ENCODE data around the gene SCP2.

The SCP2 gene

GRCh38 chr1:53016705-53017104, 89.6 kb downstream of the SCP2 start:
- ChIA-PET CTCF (no interaction called here), POLR2A (no interaction called here)
- no peak for DNase-seq (ENCODE audit: extremely low spot score)
- TF ChIP-seq FOXK2 (IDR thresholded peaks at IDR 0.05), result no peak

GRCh38 chr1:53020588-53020987, 93.5 kb downstream of the SCP2 start:
- ChIA-PET POLR2A (no interaction called here), CTCF (no interaction called here)
- DNase-seq (ENCODE audit: extremely low spot score), result no peak
- TF ChIP-seq ELF4 (IDR thresholded peaks at IDR 0.05), result no peak
- TF ChIP-seq SUZ12 (IDR thresholded peaks at IDR 0.05), result no peak
- no peak for TF ChIP-seq HDGF (IDR thresholded peaks at IDR 0.05; ENCODE audit: borderline replicate concordance)
- no peak for TF ChIP-seq SP1 (IDR thresholded peaks at IDR 0.05)
- no peak for TF ChIP-seq ZNF384 (IDR thresholded peaks at IDR 0.05)
- TF ChIP-seq ARNT (IDR thresholded peaks at IDR 0.05), result no peak
- no peak for TF ChIP-seq BHLHE40 (IDR thresholded peaks at IDR 0.05; ENCODE audit: borderline replicate concordance)
- no peak for TF ChIP-seq CTBP1 (IDR thresholded peaks at IDR 0.05; ENCODE audit: borderline replicate concordance)
- no peak for TF ChIP-seq NFRKB (IDR thresholded peaks at IDR 0.05)
- no peak for TF ChIP-seq TARDBP (IDR thresholded peaks at IDR 0.05)

GRCh38 chr1:53022179-53022578, 95.1 kb downstream of the SCP2 start:
- no peak for DNase-seq (ENCODE audit: extremely low spot score)
- POLR2A ChIA-PET, result no interaction called here
- TF ChIP-seq ZNF384 (IDR thresholded peaks at IDR 0.05) (no peak), FOXA1 (IDR thresholded peaks at IDR 0.05) (no peak), HDGF (IDR thresholded peaks at IDR 0.05; ENCODE audit: borderline replicate concordance) (no peak), L3MBTL2 (conservative IDR thresholded peaks at IDR 0.05) (no peak), ELF4 (IDR thresholded peaks at IDR 0.05) (no peak), LEF1 (IDR thresholded peaks at IDR 0.05; ENCODE audit: borderline replicate concordance) (no peak), SP1 (IDR thresholded peaks at IDR 0.05) (no peak), ARNT (IDR thresholded peaks at IDR 0.05) (no peak), FOXK2 (IDR thresholded peaks at IDR 0.05) (no peak), PKNOX1 (IDR thresholded peaks at IDR 0.05) (no peak), TARDBP (IDR thresholded peaks at IDR 0.05) (no peak)
- CTCF ChIA-PET, result no interaction called here

- TF ChIP-seq NFRKB (IDR thresholded peaks at IDR 0.05), result no peak
- TF ChIP-seq PKNOX1 (IDR thresholded peaks at IDR 0.05), result no peak
- no peak for TF ChIP-seq HDGF (IDR thresholded peaks at IDR 0.05; ENCODE audit: borderline replicate concordance)
- no peak for TF ChIP-seq SP1 (IDR thresholded peaks at IDR 0.05)
- no peak for TF ChIP-seq LEF1 (IDR thresholded peaks at IDR 0.05; ENCODE audit: borderline replicate concordance)
- TF ChIP-seq SUZ12 (IDR thresholded peaks at IDR 0.05), result no peak
- TF ChIP-seq ELF4 (IDR thresholded peaks at IDR 0.05), result no peak
- TF ChIP-seq CTBP1 (IDR thresholded peaks at IDR 0.05; ENCODE audit: borderline replicate concordance), result no peak
- no peak for TF ChIP-seq TARDBP (IDR thresholded peaks at IDR 0.05)
- ChIA-PET POLR2A (no interaction called here), CTCF (no interaction called here)
- no peak for DNase-seq (ENCODE audit: extremely low spot score)
Measured at GRCh38 chr1:53023546-53023945, 96.5 kb downstream of the SCP2 start.

GRCh38 chr1:53024117-53024516, 97.0 kb downstream of the SCP2 start:
- TF ChIP-seq NFRKB (IDR thresholded peaks at IDR 0.05) (no peak), SP1 (IDR thresholded peaks at IDR 0.05) (no peak), ZNF384 (IDR thresholded peaks at IDR 0.05) (no peak), L3MBTL2 (conservative IDR thresholded peaks at IDR 0.05) (no peak), LEF1 (IDR thresholded peaks at IDR 0.05; ENCODE audit: borderline replicate concordance) (no peak), HDGF (IDR thresholded peaks at IDR 0.05; ENCODE audit: borderline replicate concordance) (no peak), ARNT (IDR thresholded peaks at IDR 0.05) (no peak), SUZ12 (IDR thresholded peaks at IDR 0.05) (no peak), CTBP1 (IDR thresholded peaks at IDR 0.05; ENCODE audit: borderline replicate concordance) (no peak), TARDBP (IDR thresholded peaks at IDR 0.05) (no peak), FOXK2 (IDR thresholded peaks at IDR 0.05) (no peak), FOXA1 (IDR thresholded peaks at IDR 0.05) (no peak), FOXM1 (IDR thresholded peaks at IDR 0.05; ENCODE audit: borderline replicate concordance) (no peak), PKNOX1 (IDR thresholded peaks at IDR 0.05) (no peak), BHLHE40 (IDR thresholded peaks at IDR 0.05; ENCODE audit: borderline replicate concordance) (no peak), ELF4 (IDR thresholded peaks at IDR 0.05) (no peak)
- POLR2A ChIA-PET, result interaction anchor here (1.7 kb wide), 1 partner anchor 9 kb away, joined by 4 read pairs; no protein-coding TSS in a partner anchor
- CTCF ChIA-PET, result no interaction called here
- DNase-seq (ENCODE audit: extremely low spot score), result no peak

- POLR2A ChIA-PET, result interaction anchor here (1.7 kb wide), 1 partner anchor 10 kb away, joined by 4 read pairs; no protein-coding TSS in a partner anchor
- DNase-seq (ENCODE audit: extremely low spot score), result peak; percentile 25
- CTCF ChIA-PET, result interaction anchor here (0.6 kb wide), 1 partner anchor 96 kb away, joined by 3 read pairs; no protein-coding TSS in a partner anchor
- no peak for TF ChIP-seq BHLHE40 (IDR thresholded peaks at IDR 0.05; ENCODE audit: borderline replicate concordance)
- TF ChIP-seq ARNT (IDR thresholded peaks at IDR 0.05), result no peak
- no peak; the same call in 1 of the 2 replicates for TF ChIP-seq PKNOX1 (IDR thresholded peaks at IDR 0.05)
- TF ChIP-seq L3MBTL2 (conservative IDR thresholded peaks at IDR 0.05), result no peak
- no peak for TF ChIP-seq ZNF384 (IDR thresholded peaks at IDR 0.05)
- no peak for TF ChIP-seq ELF4 (IDR thresholded peaks at IDR 0.05)
- TF ChIP-seq HDGF (IDR thresholded peaks at IDR 0.05; ENCODE audit: borderline replicate concordance), result no peak
- no peak for TF ChIP-seq TARDBP (IDR thresholded peaks at IDR 0.05)
- no peak for TF ChIP-seq LEF1 (IDR thresholded peaks at IDR 0.05; ENCODE audit: borderline replicate concordance)
- TF ChIP-seq SUZ12 (IDR thresholded peaks at IDR 0.05), result no peak
- TF ChIP-seq CTBP1 (IDR thresholded peaks at IDR 0.05; ENCODE audit: borderline replicate concordance), result no peak
- no peak for TF ChIP-seq SP1 (IDR thresholded peaks at IDR 0.05)
- TF ChIP-seq FOXA1 (IDR thresholded peaks at IDR 0.05), result no peak
- no peak for TF ChIP-seq FOXK2 (IDR thresholded peaks at IDR 0.05)
- no peak for TF ChIP-seq FOXM1 (IDR thresholded peaks at IDR 0.05; ENCODE audit: borderline replicate concordance)
Measured at GRCh38 chr1:53025034-53025768, 98.1 kb downstream of the SCP2 start.

Data from HEK293T (cell line).